HepG2 (cell line): Measurements from ENCODE around the gene SLC22A23. TPM values are rescaled to one million over a fixed set of nuclear protein-coding genes. Genes with fewer than 3 reads are reported as not detected.

Experiments used
- ATF1 ChIP-seq: IDR thresholded peaks from 2 replicates; pipeline ENCODE4 v1.6.1; 2016; ENCODE audit warnings: mild to moderate bottlenecking, control low read depth
- CCAR2 ChIP-seq: fragments of 200-400 bp; formaldehyde crosslinking; optimal IDR thresholded peaks from 2 replicates; pipeline ENCODE3; 2018; ENCODE audit warnings: low read depth, mild to moderate bottlenecking, low read length, moderate library complexity
- EED ChIP-seq: sonication (generic); formaldehyde crosslinking; IDR thresholded peaks from 2 replicates; pipeline ENCODE4 v1.5.0; 2020; ENCODE audit warnings: mild to moderate bottlenecking, missing genetic modification reagents
- GTF2F1 ChIP-seq: fragments of 150-350 bp; IDR thresholded peaks from 2 replicates; pipeline ENCODE4 v1.6.1; 2014; ENCODE audit warnings: low read length
- GZF1 ChIP-seq: sonication (generic); formaldehyde crosslinking; IDR thresholded peaks from 2 replicates; pipeline ENCODE4 v1.5.1; 2020; ENCODE audit warnings: mild to moderate bottlenecking, missing genetic modification reagents
- IKZF1 ChIP-seq: fragments of 450-650 bp; IDR thresholded peaks from 2 replicates; pipeline ENCODE4 v1.7.1; 2016
- KDM3A ChIP-seq: IDR thresholded peaks from 2 replicates; pipeline ENCODE4 v1.6.1; 2018; ENCODE audit warnings: low read depth, missing compliant biosample characterization
- KLF6 ChIP-seq: IDR thresholded peaks from 2 replicates; pipeline ENCODE4 v1.8.0; 2016; ENCODE audit warnings: missing biosample characterization, missing genetic modification reagents
- KLF9 ChIP-seq: IDR thresholded peaks from 2 replicates; pipeline ENCODE4 v1.6.1; 2016; ENCODE audit warnings: low read depth
- MED13 ChIP-seq: sonication (generic); formaldehyde crosslinking; IDR thresholded peaks from 2 replicates; pipeline ENCODE4 v1.5.0; 2020; ENCODE audit warnings: missing genetic modification reagents
- MXD4 ChIP-seq: IDR thresholded peaks from 2 replicates; pipeline ENCODE4 v1.6.1; 2016; ENCODE audit warnings: mild to moderate bottlenecking, missing biosample characterization, missing genetic modification reagents
- NONO ChIP-seq, 2 experiments: fragments of 450-650 bp in 1 of 2; sonication (generic) in 1 of 2; formaldehyde crosslinking in 1 of 2; IDR thresholded peaks in 1 of 2; conservative IDR thresholded peaks in 1 of 2; 2 replicates each; pipeline versions ENCODE4 v1.6.1 to v1.8.0; 2017 to 2022; ENCODE audit warnings: mild to moderate bottlenecking in 1 of 2, missing genetic modification reagents in 1 of 2, moderate library complexity in 1 of 2
- PHB2 ChIP-seq: fragments of 450-650 bp; IDR thresholded peaks from 2 replicates; pipeline ENCODE4 v1.6.1; 2018; ENCODE audit not compliant: partially characterized antibody
- SMC3 ChIP-seq: IDR thresholded peaks from 2 replicates; pipeline ENCODE4 v1.6.1; 2011; ENCODE audit warnings: low read length, improper control_type of control experiment
- SNAI1 ChIP-seq: sonication (generic); formaldehyde crosslinking; IDR thresholded peaks from 2 replicates; pipeline ENCODE4 v1.5.0; 2020; ENCODE audit warnings: mild to moderate bottlenecking, missing genetic modification reagents, borderline replicate concordance
- TOE1 ChIP-seq: sonication (generic); formaldehyde crosslinking; IDR thresholded peaks from 2 replicates; pipeline ENCODE4 v1.4.0; 2020; ENCODE audit warnings: mild to moderate bottlenecking, missing genetic modification reagents
- WIZ ChIP-seq: sonication (generic); formaldehyde crosslinking; IDR thresholded peaks from 2 replicates; pipeline ENCODE4 v1.5.1; 2020; ENCODE audit warnings: mild to moderate bottlenecking, missing genetic modification reagents
- XRCC5 ChIP-seq: fragments of 200-400 bp; formaldehyde crosslinking; optimal IDR thresholded peaks from 2 replicates; pipeline ENCODE3; 2017; ENCODE audit warnings: mild to moderate bottlenecking, low read length
- YY1 ChIP-seq: IDR thresholded peaks from 2 replicates; pipeline ENCODE4 v1.6.1; 2011; ENCODE audit warnings: low read length, low read depth, moderate library complexity, mild to moderate bottlenecking; ENCODE audit not compliant: insufficient read depth, insufficient replicate concordance
- ZBTB42 ChIP-seq: sonication (generic); formaldehyde crosslinking; IDR thresholded peaks from 2 replicates; pipeline ENCODE4 v1.5.0; 2020; ENCODE audit warnings: mild to moderate bottlenecking, missing genetic modification reagents
- ZFX ChIP-seq: sonication (generic); formaldehyde crosslinking; IDR thresholded peaks from 2 replicates; pipeline ENCODE4 v1.4.0; 2020; ENCODE audit warnings: mild to moderate bottlenecking, low read depth, missing genetic modification reagents, moderate library complexity
- ZMYM2 ChIP-seq: sonication (generic); formaldehyde crosslinking; IDR thresholded peaks from 2 replicates; pipeline ENCODE4 v1.8.0; 2022; ENCODE audit warnings: mild to moderate bottlenecking, missing genetic modification reagents
- ZNF207 ChIP-seq: fragments of 450-650 bp; IDR thresholded peaks from 2 replicates; pipeline ENCODE4 v1.6.1; 2016; ENCODE audit warnings: antibody characterized with exemption, borderline replicate concordance
- ZNF253 ChIP-seq: sonication (generic); formaldehyde crosslinking; IDR thresholded peaks from 2 replicates; pipeline ENCODE4 v1.8.0; 2022; ENCODE audit warnings: mild to moderate bottlenecking, missing genetic modification reagents, borderline replicate concordance
- ZNF441 ChIP-seq: sonication (generic); formaldehyde crosslinking; IDR thresholded peaks from 2 replicates; pipeline ENCODE4 v1.7.0; 2021; ENCODE audit warnings: missing genetic modification reagents, borderline replicate concordance
- ZNF563 ChIP-seq: sonication (generic); formaldehyde crosslinking; IDR thresholded peaks from 2 replicates; pipeline ENCODE4 v1.8.0; 2022; ENCODE audit warnings: mild to moderate bottlenecking, moderate library complexity, missing genetic modification reagents
- ZNF564 ChIP-seq: sonication (generic); formaldehyde crosslinking; IDR thresholded peaks from 2 replicates; pipeline ENCODE4 v1.8.1; 2023; ENCODE audit warnings: mild to moderate bottlenecking, missing genetic modification reagents
- ZNF572 ChIP-seq: sonication (generic); formaldehyde crosslinking; IDR thresholded peaks from 2 replicates; pipeline ENCODE4 v1.5.1; 2020; ENCODE audit warnings: mild to moderate bottlenecking, missing genetic modification reagents
- ZNF619 ChIP-seq: sonication (generic); formaldehyde crosslinking; IDR thresholded peaks from 2 replicates; pipeline ENCODE4 v1.4.0; 2020; ENCODE audit warnings: mild to moderate bottlenecking, missing genetic modification reagents
- ZNF761 ChIP-seq: sonication (generic); formaldehyde crosslinking; conservative IDR thresholded peaks from 2 replicates; pipeline ENCODE4 v1.4.0; 2020; ENCODE audit warnings: mild to moderate bottlenecking, missing genetic modification reagents
- ZNF780A ChIP-seq: sonication (generic); formaldehyde crosslinking; IDR thresholded peaks from 2 replicates; pipeline ENCODE4 v1.8.0; 2022; ENCODE audit warnings: mild to moderate bottlenecking, missing genetic modification reagents, moderate library complexity
- polyA plus RNA-seq, 8 experiments: library from polyadenylated mRNA; depleted of rRNA in 3 of 8; stranded (reverse) in 7 of 8; unstranded in 1 of 8; fragments of >200 nt; fragmentation: Illumina TruSeq in 4 of 8; extraction: Trizol in 4 of 8; gene quantifications; 2 replicates each; pipeline versions ENCODE4 v1.2.1 to v1.2.3, GENCODE V29; 2011 to 2016; ENCODE audit warnings: low read depth in 4 of 8, missing spikeins in 1 of 8, mixed read lengths in 1 of 8; ENCODE audit not compliant: insufficient read depth in 1 of 8
- total RNA-seq, 5 experiments: library from RNA; depleted of rRNA; stranded (reverse); fragments of >200 nt; fragmentation: Illumina TruSeq; extraction: Trizol; gene quantifications; 2 replicates each; pipeline ENCODE4 v1.2.3, GENCODE V29; 2016; ENCODE audit warnings: low read depth in 1 of 5
- TF ChIP-seq, protein P1 (sequence below), 2 experiments: fragments of 450-650 bp in 1 of 2; sonication (generic) in 1 of 2; formaldehyde crosslinking; IDR thresholded peaks; 2 replicates each; pipeline versions ENCODE4 v1.5.0 to v1.8.0; 2020 to 2022; ENCODE audit warnings: mild to moderate bottlenecking in 1 of 2, missing genetic modification reagents in 1 of 2

Gene SLC22A23
- total and polyA plus RNA-seq, 2 of the 13 experiments (the other 11 are each of a cell fraction or from before 2014, with no cell fraction given), result 11.8 to 17.5 TPM

DNA sequence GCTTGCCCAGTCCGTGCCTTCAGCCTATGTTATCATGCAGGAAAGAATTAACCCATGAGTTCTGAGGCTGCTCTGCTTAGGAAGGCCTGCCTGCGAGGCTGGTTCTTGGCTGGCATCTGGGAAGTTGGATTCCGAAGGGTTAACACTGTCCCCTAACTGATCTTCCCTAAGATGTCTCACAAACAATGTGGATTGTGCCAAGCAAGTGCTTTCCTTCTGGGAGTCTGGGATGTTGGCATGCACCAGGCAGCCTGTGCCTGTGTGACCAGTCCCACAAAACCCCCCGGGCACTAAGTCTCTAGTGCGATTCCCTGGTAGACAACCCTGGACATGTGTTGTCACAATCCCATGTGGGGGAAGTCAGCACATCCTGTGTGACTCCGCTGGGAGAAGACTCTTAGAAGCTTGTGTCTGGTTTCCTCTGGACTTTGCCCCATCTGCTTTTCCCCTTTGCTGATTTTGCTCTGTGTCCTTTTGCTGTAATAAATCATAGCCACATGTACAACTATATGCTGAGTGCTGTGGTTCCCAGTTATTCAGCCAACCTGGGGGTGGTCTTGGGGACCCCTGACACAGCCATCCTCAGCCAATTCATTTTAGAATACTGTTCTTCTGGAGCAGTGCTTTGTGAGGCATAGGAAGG is 83.8 kb downstream of the SLC22A23 start (continued):
- TF ChIP-seq ZNF761 (CRISPR knock-in tag) (no peak), EED (CRISPR knock-in tag) (no peak), IKZF1 (no peak), YY1 (peak; percentile 32), CCAR2 (no peak), ZNF572 (CRISPR knock-in tag) (no peak; the same call in 1 of the 2 replicates), ZFX (CRISPR knock-in tag) (peak; percentile 49), TOE1 (CRISPR knock-in tag) (no peak), ZNF563 (CRISPR knock-in tag) (no peak), ZNF780A (CRISPR knock-in tag) (no peak), ZMYM2 (no peak), ZNF564 (CRISPR knock-in tag) (no peak), ZNF207 (no peak), KLF6 (CRISPR knock-in tag) (peak; percentile 18; the same call in 1 of the 2 replicates), ATF1 (no peak), NONO (IDR thresholded peaks at IDR 0.05) (no peak), NONO (CRISPR knock-in tag; conservative IDR thresholded peaks at IDR 0.05) (no peak), KLF9 (CRISPR knock-in tag) (no peak), WIZ (CRISPR knock-in tag) (no peak), PHB2 (no peak), SMC3 (no peak), MXD4 (no peak; the same call in 1 of the 2 replicates), XRCC5 (peak; percentile 56), GTF2F1 (no peak), ZBTB42 (CRISPR knock-in tag) (no peak), KDM3A (CRISPR knock-in tag) (no peak; the same call in 1 of the 2 replicates), ZNF441 (CRISPR knock-in tag) (peak; percentile 68), ZNF619 (CRISPR knock-in tag) (peak; percentile 28; the same call in 1 of the 2 replicates), SNAI1 (CRISPR knock-in tag) (no peak), ZNF253 (CRISPR knock-in tag) (no peak), MED13 (CRISPR knock-in tag) (no peak), GZF1 (no peak)
- TF ChIP-seq, protein P1, sequence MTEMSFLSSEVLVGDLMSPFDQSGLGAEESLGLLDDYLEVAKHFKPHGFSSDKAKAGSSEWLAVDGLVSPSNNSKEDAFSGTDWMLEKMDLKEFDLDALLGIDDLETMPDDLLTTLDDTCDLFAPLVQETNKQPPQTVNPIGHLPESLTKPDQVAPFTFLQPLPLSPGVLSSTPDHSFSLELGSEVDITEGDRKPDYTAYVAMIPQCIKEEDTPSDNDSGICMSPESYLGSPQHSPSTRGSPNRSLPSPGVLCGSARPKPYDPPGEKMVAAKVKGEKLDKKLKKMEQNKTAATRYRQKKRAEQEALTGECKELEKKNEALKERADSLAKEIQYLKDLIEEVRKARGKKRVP (CRISPR knock-in tag; IDR thresholded peaks at IDR 0.05), result no peak
